HCT116 (cell line): ENCODE data around the gene FOXP1. TPM values are rescaled to one million over a fixed set of nuclear protein-coding genes. Genes with fewer than 3 reads are reported as not detected.

Experiments used
- ATAC-seq: fragments of 200-7000 bp; cut with Tn5 transposase; 2 replicates; pipeline ENCODE4 v1.9.1; 2020; ENCODE audit warnings: mild to moderate bottlenecking, moderate library complexity
- BruUV-seq: library from RNA; stranded (reverse); fragments of 400-500 nt; replicated peaks from 2 replicates; lab custom pipeline; 2021; lab: Mats Ljungman, UMichigan
- CTCF ChIA-PET: fragments of 300-600 bp; sonication (Branson Sonifier 250); formaldehyde crosslinking; loops from one replicate; lab custom pipeline; 2021; ENCODE audit warnings: antibody characterized with exemption; lab: Charles Lee
- POLR2A ChIA-PET: fragments of 300-600, 350-600 bp; sonication (Branson Sonifier 250); formaldehyde crosslinking; loops from one replicate; lab custom pipeline; 2021; ENCODE audit warnings: antibody characterized with exemption; lab: Charles Lee
- RAD21 ChIA-PET, 2 experiments: fragments of 300-600 bp; sonication (Branson Sonifier 250); formaldehyde crosslinking; loops; one replicate each; lab custom pipeline; 2023; ENCODE audit warnings: low total read pairs in 2 of 2; ENCODE audit not compliant: uncharacterized antibody in 2 of 2, unreplicated experiment in 2 of 2, low non-redundant PET in 1 of 2; lab: Charles Lee
- DNase-seq: peaks from one replicate; pipeline ENCODE4 v3.0.0-alpha.2; 2010; ENCODE audit warnings: low read depth, low spot score
- H2AFZ ChIP-seq: fragments of 200-600 bp; shearing (Covaris generic), sonication (generic); 2 replicates; pipeline ENCODE4 v1.6.1; 2017; ENCODE audit warnings: low read depth, mixed run types, mixed read lengths, antibody characterized with exemption, low read length; ENCODE audit not compliant: poor library complexity, severe bottlenecking
- H3K27ac ChIP-seq: 2 replicates; pipeline ENCODE4 v1.5.1; 2012; ENCODE audit warnings: low read depth, low read length
- H3K27me3 ChIP-seq: fragments of 200-600 bp; sonication (generic); 2 replicates; pipeline ENCODE4 v1.6.1; 2016; ENCODE audit warnings: mixed run types, low read length, mixed read lengths; ENCODE audit not compliant: insufficient read depth
- H3K36me3 ChIP-seq, 2 experiments: fragments of 200-500 bp in 1 of 2; fragments of 200-600 bp in 1 of 2; sonication (Bioruptor generic) in 1 of 2; sonication (generic) in 1 of 2; 2 replicates each; pipeline versions ENCODE4 v1.5.1 to v1.6.1; 2014 to 2016; ENCODE audit warnings: low read length in 2 of 2, inconsistent platforms in 1 of 2, mixed read lengths in 1 of 2, mixed run types in 1 of 2; ENCODE audit not compliant: insufficient read depth in 2 of 2, control insufficient read depth in 1 of 2
- H3K4me1 ChIP-seq, 2 experiments: fragments of 200-600 bp in 1 of 2; sonication (generic) in 1 of 2; 2 replicates each; pipeline versions ENCODE4 v1.5.1 to v1.6.1; 2012 to 2017; ENCODE audit warnings: low read length in 2 of 2, inconsistent platforms in 1 of 2, mild to moderate bottlenecking in 1 of 2, mixed read lengths in 1 of 2, mixed run types in 1 of 2, moderate library complexity in 1 of 2; ENCODE audit not compliant: insufficient read depth in 2 of 2, control insufficient read depth in 1 of 2
- H3K4me2 ChIP-seq: fragments of 200-600 bp; sonication (generic); 2 replicates; pipeline ENCODE4 v1.6.1; 2017; ENCODE audit warnings: mixed run types, low read length, mixed read lengths
- H3K4me3 ChIP-seq, 2 experiments: fragments of 200-600 bp in 1 of 2; sonication (generic) in 1 of 2; replicated peaks in 1 of 2; 2 replicates each; pipeline ENCODE4 v1.5.1; 2011 to 2016; ENCODE audit warnings: low read length in 2 of 2, control low read depth in 1 of 2, low read depth in 1 of 2, mild to moderate bottlenecking in 1 of 2, mixed read lengths in 1 of 2, mixed run types in 1 of 2
- H3K79me2 ChIP-seq: fragments of 200-600 bp; sonication (generic); 2 replicates; pipeline ENCODE4 v1.6.1; 2017; ENCODE audit warnings: mild to moderate bottlenecking, mixed run types, low read length, moderate library complexity, mixed read lengths; ENCODE audit not compliant: insufficient read depth
- H3K9ac ChIP-seq: fragments of 200-600 bp; sonication (generic); 2 replicates; pipeline ENCODE4 v1.6.1; 2016; ENCODE audit warnings: low read length, mixed read lengths
- H3K9me2 ChIP-seq: fragments of 200-600 bp; sonication (generic), shearing (Covaris generic); 2 replicates; pipeline ENCODE4 v1.6.1; 2017; ENCODE audit warnings: mixed run types, mild to moderate bottlenecking, moderate library complexity; ENCODE audit not compliant: insufficient read depth
- H3K9me3 ChIP-seq, 2 experiments: fragments of 200-500 bp in 1 of 2; fragments of 200-600 bp in 1 of 2; sonication (Bioruptor generic) in 1 of 2; sonication (generic) in 1 of 2; 2 replicates each; pipeline ENCODE4 v1.6.1; 2014 to 2017; ENCODE audit warnings: low read length in 2 of 2, mixed read lengths in 2 of 2, inconsistent platforms in 1 of 2, low read depth in 1 of 2, mild to moderate bottlenecking in 1 of 2, mixed run types in 1 of 2, moderate library complexity in 1 of 2; ENCODE audit not compliant: control insufficient read depth in 1 of 2, insufficient read depth in 1 of 2
- H4K20me1 ChIP-seq: fragments of 200-600 bp; sonication (generic), shearing (Covaris generic); 2 replicates; pipeline ENCODE4 v1.6.1; 2017; ENCODE audit warnings: mixed run types, mild to moderate bottlenecking, moderate library complexity; ENCODE audit not compliant: insufficient read depth
- CBX3 ChIP-seq: IDR thresholded peaks from 2 replicates; pipeline ENCODE4 v1.6.1; 2012; ENCODE audit warnings: low read depth
- CEBPB ChIP-seq: IDR thresholded peaks from 2 replicates; pipeline ENCODE4 v1.6.1; 2012; ENCODE audit warnings: low read depth
- EGR1 ChIP-seq: IDR thresholded peaks from 2 replicates; pipeline ENCODE4 v1.6.1; 2012; ENCODE audit warnings: low read depth
- EZH2 ChIP-seq: fragments of 200-600 bp; sonication (generic); IDR thresholded peaks from 2 replicates; pipeline ENCODE4 v1.6.1; 2017; ENCODE audit warnings: antibody characterized with exemption, mixed run types
- EZH2phosphoT487 ChIP-seq: fragments of 200-600 bp; IDR thresholded peaks from 2 replicates; pipeline ENCODE4 v1.6.1; 2018; ENCODE audit warnings: antibody characterized with exemption, borderline replicate concordance
- JUND ChIP-seq: IDR thresholded peaks from 2 replicates; pipeline ENCODE4 v1.6.1; 2012
- POLR2A ChIP-seq: IDR thresholded peaks from 2 replicates; pipeline ENCODE4 v1.7.0; 2011; ENCODE audit warnings: borderline replicate concordance; ENCODE audit not compliant: insufficient read depth, insufficient read length; ENCODE audit errors: extremely low read depth
- POLR2AphosphoS5 ChIP-seq: IDR thresholded peaks from 2 replicates; pipeline ENCODE4 v1.6.1; 2011; ENCODE audit warnings: mild to moderate bottlenecking, low read depth, low read length, moderate library complexity
- RAD21 ChIP-seq: IDR thresholded peaks from 2 replicates; pipeline ENCODE4 v1.6.1; 2012; ENCODE audit warnings: low read depth, mild to moderate bottlenecking
- SP1 ChIP-seq: IDR thresholded peaks from 2 replicates; pipeline ENCODE4 v1.6.1; 2012; ENCODE audit warnings: low read depth
- SRF ChIP-seq: IDR thresholded peaks from 2 replicates; pipeline ENCODE4 v1.6.1; 2012; ENCODE audit warnings: low read depth
- TCF7L2 ChIP-seq: IDR thresholded peaks from 2 replicates; pipeline ENCODE4 v1.7.0; 2011; ENCODE audit warnings: borderline replicate concordance, inconsistent platforms; ENCODE audit not compliant: insufficient read depth, insufficient read length; ENCODE audit errors: extremely low read depth
- YY1 ChIP-seq: IDR thresholded peaks from 2 replicates; pipeline ENCODE4 v1.6.1; 2011; ENCODE audit warnings: low read length, low read depth, moderate library complexity, mild to moderate bottlenecking; ENCODE audit not compliant: insufficient replicate concordance; ENCODE audit errors: extremely low read depth
- ZFX ChIP-seq: fragments of 450-650 bp; IDR thresholded peaks from 2 replicates; pipeline ENCODE4 v1.6.1; 2017
- ZNF274 ChIP-seq: fragments of 200-500 bp; sonication (Bioruptor generic); IDR thresholded peaks from 2 replicates; pipeline ENCODE4 v1.6.1; 2014; ENCODE audit warnings: mild to moderate bottlenecking, low read depth, low read length, inconsistent platforms
- intact Hi-C: fragments of 100-400 bp; cut with micrococcal nuclease; formaldehyde crosslinking; loops from 2 replicates; pipeline ENCODE4 v1.10.0; 2022
- total RNA-seq: library from RNA; stranded (reverse); gene quantifications from one replicate; pipeline ENCODE4 v1.2.1, GENCODE V29; 2021; ENCODE audit not compliant: unreplicated experiment
- TF ChIP-seq, protein P1 (sequence below): IDR thresholded peaks from 2 replicates; pipeline ENCODE4 v1.6.1; 2012; ENCODE audit warnings: low read depth
- TF ChIP-seq, protein P2 (sequence below): IDR thresholded peaks from 2 replicates; pipeline ENCODE4 v1.6.1; 2012

The FOXP1 gene
- total RNA-seq, 1 experiment from 2014 or later: 11.4 TPM

DNA sequence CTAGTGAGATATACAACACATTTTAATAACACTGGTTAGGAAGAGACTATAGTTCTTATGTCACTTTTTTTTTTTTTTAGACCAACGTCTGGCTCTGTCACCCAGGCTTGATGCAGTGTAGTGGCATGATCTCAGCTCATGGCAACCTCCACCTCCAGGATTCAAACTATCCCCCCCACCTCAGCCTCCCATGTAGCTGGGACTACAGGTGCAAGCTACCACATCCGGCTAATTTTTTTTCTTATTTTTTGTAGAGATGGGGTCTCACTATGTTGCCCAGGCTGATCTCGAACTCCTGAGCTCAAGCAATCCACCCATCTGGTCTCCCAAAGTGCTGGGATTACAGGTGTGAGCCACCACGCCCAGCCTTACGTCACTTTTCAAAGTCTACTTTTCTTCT, 100.8 kb downstream of the FOXP1 start:
- no TSS peak for BruUV-seq
- no peak for TF ChIP-seq RAD21
- TF ChIP-seq CEBPB: no peak
- TF ChIP-seq EZH2phosphoT487: no peak
- TF ChIP-seq SP1: no peak
- no peak for TF ChIP-seq EZH2
- TF ChIP-seq JUND: no peak
- TF ChIP-seq ZFX: no peak
- no peak for TF ChIP-seq YY1
- TF ChIP-seq POLR2A: no peak
- no peak for TF ChIP-seq EGR1
- TF ChIP-seq, protein P1, sequence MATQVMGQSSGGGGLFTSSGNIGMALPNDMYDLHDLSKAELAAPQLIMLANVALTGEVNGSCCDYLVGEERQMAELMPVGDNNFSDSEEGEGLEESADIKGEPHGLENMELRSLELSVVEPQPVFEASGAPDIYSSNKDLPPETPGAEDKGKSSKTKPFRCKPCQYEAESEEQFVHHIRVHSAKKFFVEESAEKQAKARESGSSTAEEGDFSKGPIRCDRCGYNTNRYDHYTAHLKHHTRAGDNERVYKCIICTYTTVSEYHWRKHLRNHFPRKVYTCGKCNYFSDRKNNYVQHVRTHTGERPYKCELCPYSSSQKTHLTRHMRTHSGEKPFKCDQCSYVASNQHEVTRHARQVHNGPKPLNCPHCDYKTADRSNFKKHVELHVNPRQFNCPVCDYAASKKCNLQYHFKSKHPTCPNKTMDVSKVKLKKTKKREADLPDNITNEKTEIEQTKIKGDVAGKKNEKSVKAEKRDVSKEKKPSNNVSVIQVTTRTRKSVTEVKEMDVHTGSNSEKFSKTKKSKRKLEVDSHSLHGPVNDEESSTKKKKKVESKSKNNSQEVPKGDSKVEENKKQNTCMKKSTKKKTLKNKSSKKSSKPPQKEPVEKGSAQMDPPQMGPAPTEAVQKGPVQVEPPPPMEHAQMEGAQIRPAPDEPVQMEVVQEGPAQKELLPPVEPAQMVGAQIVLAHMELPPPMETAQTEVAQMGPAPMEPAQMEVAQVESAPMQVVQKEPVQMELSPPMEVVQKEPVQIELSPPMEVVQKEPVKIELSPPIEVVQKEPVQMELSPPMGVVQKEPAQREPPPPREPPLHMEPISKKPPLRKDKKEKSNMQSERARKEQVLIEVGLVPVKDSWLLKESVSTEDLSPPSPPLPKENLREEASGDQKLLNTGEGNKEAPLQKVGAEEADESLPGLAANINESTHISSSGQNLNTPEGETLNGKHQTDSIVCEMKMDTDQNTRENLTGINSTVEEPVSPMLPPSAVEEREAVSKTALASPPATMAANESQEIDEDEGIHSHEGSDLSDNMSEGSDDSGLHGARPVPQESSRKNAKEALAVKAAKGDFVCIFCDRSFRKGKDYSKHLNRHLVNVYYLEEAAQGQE: no peak
- no peak for TF ChIP-seq SRF
- TF ChIP-seq, protein P2, sequence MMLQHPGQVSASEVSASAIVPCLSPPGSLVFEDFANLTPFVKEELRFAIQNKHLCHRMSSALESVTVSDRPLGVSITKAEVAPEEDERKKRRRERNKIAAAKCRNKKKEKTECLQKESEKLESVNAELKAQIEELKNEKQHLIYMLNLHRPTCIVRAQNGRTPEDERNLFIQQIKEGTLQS: no peak
- no peak for TF ChIP-seq CBX3
- TF ChIP-seq TCF7L2: no peak
- TF ChIP-seq ZNF274: no peak
- no peak for TF ChIP-seq POLR2AphosphoS5
- TF ChIP-seq, all 23 proteins: peak for 0
- no peak overlapping the region for H2AFZ ChIP-seq
- H3K9ac ChIP-seq: no peak overlapping the region
- H3K4me2 ChIP-seq: no peak overlapping the region
- POLR2A ChIA-PET: interaction anchor here (0.7 kb wide), 1 partner anchor 12 kb away, joined by 3 read pairs; no protein-coding TSS in a partner anchor
- no peak overlapping the region for H3K27ac ChIP-seq
- RAD21 ChIA-PET: no interaction called here
- CTCF ChIA-PET: no interaction called here
- no peaks in the 10 kb centered on the region for H3K9me3 ChIP-seq
- H3K4me1 ChIP-seq: no peaks in the 10 kb centered on the region
- H3K9me2 ChIP-seq: no peaks in the 10 kb centered on the region
- H3K4me3 ChIP-seq: no peak overlapping the region
- DNase-seq (no peak), ATAC-seq (no peak)
- H3K79me2 ChIP-seq: no peaks in the 10 kb centered on the region
- no peaks in the 10 kb centered on the region for H3K36me3 ChIP-seq
- H4K20me1 ChIP-seq: no peaks in the 10 kb centered on the region
- intact Hi-C loops: no loop called here
- H3K27me3 ChIP-seq: no peaks in the 10 kb centered on the region
